Gastrocnemius medialis (tissue), 4 donors: ENCODE results near the gene DTHD1. TPM values are rescaled to one million over a fixed set of nuclear protein-coding genes. Genes with fewer than 3 reads are reported as not detected.

ENCODE experiments used
- ATAC-seq, 2 donors: fragments of 150-250 bp; one replicate each; pipeline ENCODE4 v1.9.1; 2016
- DNase-seq, 2 donors: peaks; one replicate each; pipeline ENCODE4 v3.0.0-alpha.2; 2019
- H3K27ac ChIP-seq, 4 donors: fragments of 200-600 bp; sonication (generic); 1 replicate in 1 of 4; 2 replicates in 3 of 4; pipeline ENCODE4 v1.5.1; 2016 to 2018; ENCODE audit warnings: mild to moderate bottlenecking in 2 of 4, moderate library complexity in 1 of 4
- H3K27me3 ChIP-seq, 3 donors: fragments of 200-600 bp; sonication (generic) in 2 of 3; 1 replicate in 1 of 3; 2 replicates in 2 of 3; pipeline versions ENCODE4 v1.5.1 to v1.6.0; 2016 to 2019; ENCODE audit warnings: mild to moderate bottlenecking in 1 of 3, moderate library complexity in 1 of 3
- H3K36me3 ChIP-seq, 2 donors: fragments of 200-600 bp; sonication (generic) in 1 of 2; one replicate each; pipeline ENCODE4 v1.5.1; 2017 to 2018
- H3K4me1 ChIP-seq, 2 donors: fragments of 200-600 bp; sonication (generic) in 1 of 2; one replicate each; pipeline ENCODE4 v1.5.1; 2016 to 2017; ENCODE audit warnings: mild to moderate bottlenecking in 2 of 2
- H3K4me3 ChIP-seq, 4 donors: fragments of 200-600 bp; sonication (generic) in 3 of 4; 1 replicate in 1 of 4; 2 replicates in 3 of 4; pipeline ENCODE4 v1.5.1; 2016 to 2019; ENCODE audit warnings: mild to moderate bottlenecking in 2 of 4
- H3K9me3 ChIP-seq, 3 donors: fragments of 200-600 bp; sonication (generic) in 2 of 3; 1 replicate in 1 of 3; 2 replicates in 2 of 3; pipeline ENCODE4 v1.5.1; 2016 to 2019
- CTCF ChIP-seq, 5 experiments: fragments of 450-650 bp in 3 of 5; fragments of 200-600 bp in 2 of 5; sonication (generic) in 2 of 5; IDR thresholded peaks in 4 of 5; conservative IDR thresholded peaks in 1 of 5; 1 replicate in 4 of 5; 2 replicates in 1 of 5; pipeline ENCODE4 v1.5.1; 2016 to 2019; ENCODE audit warnings: antibody characterized with exemption in 5 of 5, mild to moderate bottlenecking in 3 of 5, moderate library complexity in 3 of 5
- POLR2A ChIP-seq, 2 donors: fragments of 450-650 bp; IDR thresholded peaks; one replicate each; pipeline ENCODE4 v1.6.1; 2017; ENCODE audit warnings: antibody characterized with exemption in 2 of 2, mild to moderate bottlenecking in 2 of 2, moderate library complexity in 2 of 2
- in situ Hi-C, 4 donors: fragments of 200-750 bp; cut with MboI; loops; one replicate each; pipeline versions ENCODE4 v1.15.0 to v1.8.0; 2017; ENCODE audit warnings: low sequenced_read_pairs in 4 of 4
- intact Hi-C: fragments of 100-400 bp; cut with DNase I; formaldehyde crosslinking; loops from one replicate; pipeline ENCODE4 v1.15.1; 2023; ENCODE audit warnings: low total_unique reads
- total RNA-seq, 4 donors: library from RNA; depleted of rRNA; stranded (reverse); fragments of >200 nt; gene quantifications; one replicate each; pipeline versions ENCODE4 v1.1.0 to v1.2.3, GENCODE V29; 2016

Gene DTHD1
- total RNA-seq, 4 donors from 2014 or later: 0.10 TPM; not detected in 3

GRCh38 chr4:36274158-36274557 lies 7.3 kb upstream of the DTHD1 start:
- no peaks in the 10 kb centered on the region for H3K27me3 ChIP-seq
- ATAC-seq (no peak), DNase-seq (no peak)
- no peak overlapping the region for H3K27ac ChIP-seq
- H3K36me3 ChIP-seq: no peaks in the 10 kb centered on the region
- TF ChIP-seq POLR2A (IDR thresholded peaks at IDR 0.05) (no peak), CTCF (IDR thresholded peaks at IDR 0.05 in 4 of 5, conservative IDR thresholded peaks at IDR 0.05 in 1 of 5) (no peak)
- no peak overlapping the region for H3K4me3 ChIP-seq
- H3K4me1 ChIP-seq: no peaks in the 10 kb centered on the region
- in situ Hi-C loops: no loop called here
- H3K9me3 ChIP-seq: no peaks in the 10 kb centered on the region
- intact Hi-C loops: no loop called here

DNA sequence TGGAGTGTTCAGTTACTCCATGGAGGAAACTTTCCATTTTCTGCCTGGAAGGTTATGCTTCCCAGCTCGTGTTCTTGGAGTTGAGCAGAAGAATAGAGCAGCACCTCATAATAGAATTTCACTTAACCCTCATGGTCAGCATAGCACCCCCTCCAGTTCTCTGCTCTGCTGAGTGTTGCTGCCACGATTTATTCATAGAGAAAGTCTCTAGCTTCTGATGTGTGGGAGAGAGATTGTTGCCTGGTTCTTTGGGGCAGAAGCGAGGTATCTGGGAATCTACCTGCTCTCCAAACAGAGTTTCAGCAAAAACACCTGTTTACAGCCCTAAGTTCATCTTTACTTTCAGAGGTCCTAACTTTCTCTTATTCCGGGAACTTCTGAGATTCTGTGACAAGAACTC lies 3.9 kb upstream of the DTHD1 start:
- no peaks in the 10 kb centered on the region for H3K27me3 ChIP-seq
- ATAC-seq (no peak), DNase-seq (no peak)
- no peaks in the 10 kb centered on the region for H3K36me3 ChIP-seq
- intact Hi-C loops (no loop called here), in situ Hi-C loops (no loop called here)
- no peak overlapping the region for H3K27ac ChIP-seq
- no peak overlapping the region for H3K4me3 ChIP-seq
- no peaks in the 10 kb centered on the region for H3K9me3 ChIP-seq
- TF ChIP-seq POLR2A (IDR thresholded peaks at IDR 0.05): no peak
- H3K4me1 ChIP-seq: no peaks in the 10 kb centered on the region

DNA sequence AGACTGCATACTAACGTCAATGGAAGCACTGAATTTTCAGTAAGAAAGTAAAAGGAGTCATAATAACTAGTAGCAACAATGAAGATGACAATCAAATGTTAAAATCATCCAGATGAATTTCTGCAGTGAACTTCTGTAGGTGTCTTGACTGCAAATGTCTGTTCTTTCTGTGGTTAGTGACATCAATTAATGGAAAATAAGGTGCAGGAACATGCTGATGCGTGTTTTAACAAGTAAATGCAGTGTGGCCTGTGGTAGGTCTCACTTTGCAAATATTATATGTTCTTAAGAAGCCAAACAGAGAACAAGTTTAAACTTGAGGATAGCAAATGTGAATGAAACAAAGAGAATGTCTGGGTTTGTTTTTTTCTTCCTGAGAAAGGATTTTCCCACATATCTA lies 2.6 kb upstream of the DTHD1 start:
- TF ChIP-seq CTCF (IDR thresholded peaks at IDR 0.05 in 4 of 5, conservative IDR thresholded peaks at IDR 0.05 in 1 of 5) (no peak), POLR2A (IDR thresholded peaks at IDR 0.05) (no peak)
- Histone ChIP-seq H3K27ac (no peak overlapping the region), H3K9me3 (no peaks in the 10 kb centered on the region), H3K27me3 (no peaks in the 10 kb centered on the region), H3K4me3 (no peak overlapping the region), H3K36me3 (no peaks in the 10 kb centered on the region), H3K4me1 (no peaks in the 10 kb centered on the region)
- no peak for ATAC-seq
- in situ Hi-C loops (no loop called here), intact Hi-C loops (no loop called here)
- no peak for DNase-seq

DNA sequence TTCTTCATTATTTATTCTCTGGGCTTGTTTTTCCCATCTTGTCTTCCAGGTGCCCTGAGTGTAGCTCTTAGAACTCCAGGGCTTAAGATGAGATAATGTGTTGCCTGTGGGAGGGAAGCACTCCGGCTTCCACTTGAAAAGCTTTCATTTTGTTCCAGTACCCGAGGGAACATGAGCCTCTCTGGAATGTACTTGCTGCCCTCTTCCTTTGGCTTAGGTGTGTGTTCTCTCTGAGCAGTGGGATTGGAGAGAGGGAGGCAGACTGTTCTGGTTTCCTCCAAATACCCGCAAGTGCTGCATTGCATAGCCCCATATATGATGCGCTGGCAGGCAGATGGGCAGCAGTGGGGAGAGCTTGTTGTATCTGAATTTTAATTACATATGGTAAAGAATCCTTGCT lies 861 bp upstream of the DTHD1 start:
- Histone ChIP-seq H3K4me3 (no peak overlapping the region), H3K9me3 (no peaks in the 10 kb centered on the region), H3K27me3 (no peaks in the 10 kb centered on the region), H3K27ac (no peak overlapping the region), H3K36me3 (no peaks in the 10 kb centered on the region), H3K4me1 (no peaks in the 10 kb centered on the region)
- DNase-seq: no peak
- intact Hi-C loops (no loop called here), in situ Hi-C loops (no loop called here)
- TF ChIP-seq POLR2A (IDR thresholded peaks at IDR 0.05): no peak
- no peak for ATAC-seq

DNA sequence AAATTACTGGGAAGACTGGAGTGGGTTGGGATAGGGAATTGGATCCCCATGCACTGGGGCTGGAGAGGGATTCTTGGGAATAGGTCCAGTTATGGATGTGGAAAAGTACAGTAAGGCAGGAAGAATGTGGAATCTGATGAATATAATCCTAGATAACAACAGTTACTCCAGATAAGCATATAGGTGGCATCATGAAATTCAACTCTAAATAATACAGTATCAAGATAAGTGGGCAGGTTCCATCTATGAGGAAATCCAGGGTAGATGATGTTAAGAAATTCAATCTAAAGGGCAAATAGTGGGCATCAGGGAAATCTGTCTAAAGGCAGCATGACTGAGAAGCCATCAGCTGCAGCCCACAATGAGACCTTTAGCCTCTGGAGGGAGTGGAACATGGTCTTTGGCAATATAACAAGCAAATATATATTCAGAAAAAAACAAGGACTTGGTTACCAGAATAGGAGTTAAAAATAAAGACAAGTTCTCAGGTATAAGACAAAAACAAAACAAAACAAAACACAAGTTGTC lies 1.2 kb downstream of the DTHD1 start:
- Histone ChIP-seq H3K27me3 (no peaks in the 10 kb centered on the region), H3K4me1 (no peaks in the 10 kb centered on the region), H3K36me3 (no peaks in the 10 kb centered on the region), H3K27ac (no peak overlapping the region), H3K9me3 (no peaks in the 10 kb centered on the region), H3K4me3 (no peak overlapping the region)
- ATAC-seq (no peak), DNase-seq (no peak)
- TF ChIP-seq CTCF (IDR thresholded peaks at IDR 0.05 in 4 of 5, conservative IDR thresholded peaks at IDR 0.05 in 1 of 5) (no peak), POLR2A (IDR thresholded peaks at IDR 0.05) (no peak)
- in situ Hi-C loops (no loop called here), intact Hi-C loops (no loop called here)

GRCh38 chr4:36283912-36284465 lies 2.6 kb downstream of the DTHD1 start:
- no peak for TF ChIP-seq POLR2A (IDR thresholded peaks at IDR 0.05)
- TF ChIP-seq CTCF (IDR thresholded peaks at IDR 0.05 in 4 of 5, conservative IDR thresholded peaks at IDR 0.05 in 1 of 5): no peak
- Histone ChIP-seq H3K27me3 (no peaks in the 10 kb centered on the region), H3K9me3 (no peaks in the 10 kb centered on the region), H3K36me3 (no peaks in the 10 kb centered on the region), H3K27ac (no peak overlapping the region), H3K4me1 (no peaks in the 10 kb centered on the region), H3K4me3 (no peak overlapping the region)
- intact Hi-C loops (no loop called here), in situ Hi-C loops (no loop called here)
- ATAC-seq (no peak), DNase-seq (no peak)
